Activated CD4-positive, alpha-beta T cell treated with anti-CD3 and anti-CD28 coated beads, Interleukin-2, amount 50 U/mL, for 1 hour (primary cell): ENCODE measurements around the gene LPP.

ENCODE experiments used
- DNase-seq: peaks from one replicate; pipeline ENCODE4 v3.0.0-alpha.2; 2020

The LPP gene

GRCh38 chr3:188458756-188459155 is 304.8 kb downstream of the LPP start:
- no peak for DNase-seq

GRCh38 chr3:188465311-188465710 is 311.4 kb downstream of the LPP start:
- no peak for DNase-seq

- no peak for DNase-seq
Observed at GRCh38 chr3:188468196-188468595, 314.2 kb downstream of the LPP start.

GRCh38 chr3:188468662-188469061 is 314.7 kb downstream of the LPP start:
- no peak for DNase-seq

GRCh38 chr3:188469228-188469885 is 315.4 kb downstream of the LPP start:
- DNase-seq: no peak

- no peak for DNase-seq
Observed at GRCh38 chr3:188470508-188471130, 316.7 kb downstream of the LPP start.

- DNase-seq: no peak
Observed at GRCh38 chr3:188471723-188472122, 317.8 kb downstream of the LPP start.

- no peak for DNase-seq
Observed at GRCh38 chr3:188472336-188472735, 318.4 kb downstream of the LPP start.

- no peak for DNase-seq
Observed at GRCh38 chr3:188473045-188473444, 319.1 kb downstream of the LPP start.

GRCh38 chr3:188473591-188474288 is 319.8 kb downstream of the LPP start:
- no peak for DNase-seq

- no peak for DNase-seq
Observed at GRCh38 chr3:188476935-188477334, 323.0 kb downstream of the LPP start.

- DNase-seq: no peak
Observed at GRCh38 chr3:188480011-188480410, 326.1 kb downstream of the LPP start.

GRCh38 chr3:188482929-188483328 is 329.0 kb downstream of the LPP start:
- DNase-seq: no peak

GRCh38 chr3:188486126-188486525 is 332.2 kb downstream of the LPP start:
- no peak for DNase-seq

GRCh38 chr3:188486952-188487351 is 333.0 kb downstream of the LPP start:
- DNase-seq: no peak

GRCh38 chr3:188487652-188488051 is 333.7 kb downstream of the LPP start:
- DNase-seq: no peak

GRCh38 chr3:188488801-188489200 is 334.8 kb downstream of the LPP start:
- DNase-seq: no peak

- DNase-seq: no peak
Observed at GRCh38 chr3:188489639-188490405, 335.9 kb downstream of the LPP start.

GRCh38 chr3:188490416-188490815 is 336.5 kb downstream of the LPP start:
- no peak for DNase-seq

- no peak for DNase-seq
Observed at GRCh38 chr3:188491276-188491687, 337.3 kb downstream of the LPP start.

GRCh38 chr3:188496390-188496789 is 342.4 kb downstream of the LPP start:
- DNase-seq: no peak

- DNase-seq: no peak
Observed at GRCh38 chr3:188497021-188497420, 343.1 kb downstream of the LPP start.

GRCh38 chr3:188503647-188504046 is 349.7 kb downstream of the LPP start:
- no peak for DNase-seq

GRCh38 chr3:188505151-188505550 is 351.2 kb downstream of the LPP start:
- no peak for DNase-seq
